CD8-positive, alpha-beta memory T cell (primary cell): ENCODE data around the gene RBM4. TPM values are rescaled to one million over a fixed set of nuclear protein-coding genes. Genes with fewer than 3 reads are reported as not detected.

Experiments
- CTCF ChIA-PET: fragments of 350-600 bp; sonication (Branson Sonifier 250); formaldehyde crosslinking; loops from one replicate; lab custom pipeline; 2021; ENCODE audit warnings: antibody characterized with exemption; lab: Charles Lee
- POLR2A ChIA-PET: fragments of 350-600 bp; sonication (Branson Sonifier 250); formaldehyde crosslinking; loops from one replicate; lab custom pipeline; 2021; ENCODE audit warnings: antibody characterized with exemption; lab: Charles Lee
- DNase-seq, 5 donors: peaks; one replicate each; pipeline versions ENCODE4 v3.0.0 to v3.0.0-alpha.2; 2020 to 2022; ENCODE audit warnings: mixed read lengths in 1 of 5
- H3K27ac ChIP-seq: one replicate; pipeline ENCODE4 v1.7.0; 2013; ENCODE audit warnings: low read depth, mild to moderate bottlenecking, low read length, moderate library complexity
- H3K27me3 ChIP-seq: 2 replicates; pipeline ENCODE4 v1.7.0; 2013; ENCODE audit warnings: low read length, mild to moderate bottlenecking; ENCODE audit not compliant: insufficient read depth, poor library complexity, severe bottlenecking
- H3K36me3 ChIP-seq: 2 replicates; pipeline ENCODE4 v1.7.0; 2013; ENCODE audit warnings: mild to moderate bottlenecking, low read length, moderate library complexity; ENCODE audit not compliant: insufficient read depth
- H3K4me1 ChIP-seq: 2 replicates; pipeline ENCODE4 v1.7.0; 2013; ENCODE audit warnings: mild to moderate bottlenecking, low read length, moderate library complexity; ENCODE audit not compliant: insufficient read depth
- H3K4me3 ChIP-seq: 2 replicates; pipeline ENCODE4 v1.7.0; 2013; ENCODE audit warnings: mild to moderate bottlenecking, low read length
- H3K9me3 ChIP-seq: 2 replicates; pipeline ENCODE4 v1.7.0; 2013; ENCODE audit warnings: mild to moderate bottlenecking, low read length
- H3K27ac Mint-ChIP-seq, 8 donors: one replicate each; pipeline ENCODE4 v1.8.0; 2020 to 2021; ENCODE audit warnings: mixed read lengths in 8 of 8, mild to moderate bottlenecking in 6 of 8, inconsistent platforms in 3 of 8, moderate library complexity in 3 of 8
- H3K27me3 Mint-ChIP-seq, 2 donors: one replicate each; pipeline ENCODE4 v1.8.0; 2020 to 2021; ENCODE audit warnings: mixed read lengths in 2 of 2, mild to moderate bottlenecking in 1 of 2, moderate library complexity in 1 of 2
- H3K36me3 Mint-ChIP-seq, 3 donors: one replicate each; pipeline ENCODE4 v1.8.0; 2020 to 2021; ENCODE audit warnings: mixed read lengths in 3 of 3, inconsistent platforms in 1 of 3, mild to moderate bottlenecking in 1 of 3
- H3K4me1 Mint-ChIP-seq, 3 donors: one replicate each; pipeline ENCODE4 v1.8.0; 2020 to 2021; ENCODE audit warnings: mixed read lengths in 3 of 3, inconsistent platforms in 1 of 3, mild to moderate bottlenecking in 1 of 3
- H3K4me3 Mint-ChIP-seq, 7 donors: one replicate each; pipeline ENCODE4 v1.8.0; 2020 to 2021; ENCODE audit warnings: mixed read lengths in 7 of 7, mild to moderate bottlenecking in 6 of 7, moderate library complexity in 4 of 7, inconsistent platforms in 2 of 7
- H3K9me3 Mint-ChIP-seq, 5 donors: one replicate each; pipeline ENCODE4 v1.8.0; 2020 to 2022; ENCODE audit warnings: mixed read lengths in 5 of 5, mild to moderate bottlenecking in 3 of 5, moderate library complexity in 2 of 5, inconsistent platforms in 1 of 5
- polyA plus RNA-seq: library from polyadenylated mRNA; unstranded; fragments of 300-500 nt; fragmentation: Illumina TruSeq; gene quantifications from one replicate; pipeline ENCODE4 v1.2.3, GENCODE V29; 2021
- total RNA-seq, 2 experiments: library from RNA; stranded (reverse); gene quantifications; one replicate each; pipeline ENCODE4 v1.2.3, GENCODE V29; 2021

The RBM4 gene
- total and polyA plus RNA-seq, 3 experiments from 2014 or later = 115 to 224 (median 124) TPM

DNA sequence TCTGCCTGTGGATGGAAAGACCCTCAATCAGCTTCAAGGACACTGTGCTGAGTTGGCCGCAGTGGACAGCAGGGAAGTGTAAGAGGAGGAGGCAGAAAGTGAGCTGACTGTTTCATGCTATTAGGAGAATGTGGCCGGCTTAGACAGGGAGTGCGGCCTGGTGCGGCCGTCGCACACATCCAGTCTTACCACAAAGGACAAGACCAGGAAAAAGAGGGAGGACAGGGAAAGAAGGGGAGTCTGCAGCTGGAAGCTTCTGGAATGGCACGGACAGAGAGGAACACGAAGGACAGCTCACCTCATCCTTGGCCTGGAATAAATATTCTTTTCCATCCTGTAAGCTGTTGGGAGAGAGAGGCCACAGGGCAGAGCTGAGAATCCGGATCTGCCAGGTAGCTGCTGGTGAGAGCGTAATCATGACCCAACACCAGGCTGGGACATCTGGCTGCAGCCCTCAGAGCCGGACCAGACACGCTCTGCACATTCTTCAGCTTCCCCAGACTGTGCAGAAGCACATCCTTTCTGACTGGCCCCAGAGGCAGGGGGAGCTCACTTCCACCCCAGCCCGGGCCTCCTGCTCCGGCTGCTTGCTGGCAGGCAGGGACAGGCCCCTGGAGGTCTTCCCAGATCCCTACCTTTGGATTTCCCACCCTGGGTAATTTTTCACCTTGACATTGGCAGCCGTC, 47.7 kb downstream of the RBM4 start:
- no peaks in the 10 kb centered on the region for H3K36me3 ChIP-seq
- ChIA-PET CTCF (no interaction called here), POLR2A (interaction anchor here (1.0 kb wide), 1 partner anchor 9 kb away, joined by 5 read pairs; the partner anchor contains the start of gene RBM4B)
- Mint-ChIP-seq H3K36me3 (no peaks in the 10 kb centered on the region), H3K27ac (no peak overlapping the region), H3K27me3 (no peaks in the 10 kb centered on the region), H3K4me1 (no peaks in the 10 kb centered on the region), H3K9me3 (no peaks in the 10 kb centered on the region), H3K4me3 (no peak overlapping the region)
- no peaks in the 10 kb centered on the region for H3K4me1 ChIP-seq
- H3K4me3 ChIP-seq = no peak overlapping the region
- DNase-seq = no peak
- H3K27ac ChIP-seq = no peak overlapping the region
- no peaks in the 10 kb centered on the region for H3K9me3 ChIP-seq
- H3K27me3 ChIP-seq = no peaks in the 10 kb centered on the region

DNA sequence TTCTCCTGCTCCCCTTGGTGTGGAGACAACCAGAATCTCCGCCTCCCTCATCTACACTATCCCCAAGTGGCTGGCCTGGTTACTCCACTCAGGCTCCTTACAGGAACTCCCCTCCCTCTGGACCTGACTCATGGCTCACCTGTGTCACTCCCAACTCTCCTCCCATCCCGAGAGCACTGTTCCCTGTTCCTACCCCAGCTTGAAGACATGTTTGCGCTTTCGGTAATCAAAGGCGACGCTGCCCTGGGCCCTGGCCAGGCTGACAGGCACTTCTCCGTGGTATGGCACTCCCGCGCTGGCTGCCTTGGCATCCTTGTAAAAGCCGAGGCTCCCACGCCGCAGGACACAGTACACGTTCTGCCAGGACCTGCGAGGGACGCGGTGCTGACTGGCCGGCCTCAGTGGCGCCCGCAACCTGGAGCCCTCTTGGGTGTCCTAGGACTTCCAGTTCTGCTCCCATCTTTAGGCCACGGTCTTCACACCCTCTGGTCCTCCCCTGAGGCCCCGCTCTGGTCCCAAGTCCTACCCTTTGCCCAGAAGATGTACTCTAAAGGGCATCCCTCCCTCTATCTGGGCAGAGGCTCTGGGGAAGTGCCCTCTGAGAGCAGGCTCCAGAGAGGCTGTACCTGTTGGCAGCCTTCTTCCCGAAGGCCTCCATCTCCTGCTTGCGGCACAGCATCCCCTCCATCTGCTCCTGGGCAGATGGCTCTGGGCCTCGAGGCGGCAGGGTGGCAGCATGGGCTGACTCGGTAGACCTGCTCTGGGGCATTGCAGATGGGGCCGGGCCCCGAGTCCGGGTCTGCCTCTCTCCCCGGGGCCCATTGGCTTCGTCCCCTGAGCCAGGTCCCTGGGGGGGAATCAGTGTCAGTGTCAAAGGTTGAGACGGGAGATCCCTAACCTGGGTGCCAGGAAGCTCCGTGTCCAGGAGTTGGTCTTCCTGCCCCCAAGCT, 48.6 kb downstream of the RBM4 start:
- H3K27ac Mint-ChIP-seq = no peak overlapping the region
- DNase-seq = peak in 1 of 5 donors; percentile 27
- H3K27me3 ChIP-seq = no peaks in the 10 kb centered on the region
- no peaks in the 10 kb centered on the region for H3K36me3 Mint-ChIP-seq
- no peaks in the 10 kb centered on the region for H3K4me1 ChIP-seq
- H3K4me3 Mint-ChIP-seq = no peak overlapping the region
- ChIA-PET POLR2A (interaction anchor here (1.0 kb wide), 1 partner anchor 10 kb away, joined by 5 read pairs; the partner anchor contains the start of gene RBM4B), CTCF (no interaction called here)
- no peaks in the 10 kb centered on the region for H3K36me3 ChIP-seq
- peaks cover 0 to 3% of the 10 kb centered on the region in 2 donors for H3K27me3 Mint-ChIP-seq
- H3K27ac ChIP-seq = no peak overlapping the region
- no peak overlapping the region for H3K4me3 ChIP-seq
- H3K4me1 Mint-ChIP-seq = no peaks in the 10 kb centered on the region
- no peaks in the 10 kb centered on the region for H3K9me3 ChIP-seq
- H3K9me3 Mint-ChIP-seq = no peaks in the 10 kb centered on the region

DNA sequence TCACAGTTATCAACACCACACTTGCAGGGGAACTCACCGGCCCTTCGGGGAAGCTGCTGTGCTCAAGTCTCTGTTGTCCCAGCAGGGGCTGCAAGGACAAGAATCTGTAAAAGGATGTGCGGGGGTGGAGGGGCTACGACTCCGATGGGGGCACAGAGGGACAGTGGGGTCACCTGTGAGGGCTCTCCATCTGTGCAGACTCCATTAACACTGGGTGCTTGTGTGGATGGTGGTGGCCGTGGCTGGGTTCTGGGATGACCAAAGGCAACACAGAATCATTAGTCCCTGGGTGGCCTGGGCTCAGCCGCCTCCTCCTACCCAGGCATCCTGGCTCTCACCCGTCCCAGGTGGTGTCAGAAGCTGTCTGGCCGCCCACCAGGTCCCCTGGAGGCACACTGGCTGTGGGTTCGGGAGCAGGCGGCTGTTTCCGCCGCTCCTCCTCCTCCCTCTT, 49.4 kb downstream of the RBM4 start:
- H3K27me3 Mint-ChIP-seq = peaks cover 0 to 3% of the 10 kb centered on the region in 2 donors
- CTCF ChIA-PET = interaction anchor here (0.8 kb wide), 1 partner anchor 146 kb away, joined by 3 read pairs; no protein-coding TSS in a partner anchor
- no peaks in the 10 kb centered on the region for H3K9me3 ChIP-seq
- no peak overlapping the region for H3K27ac Mint-ChIP-seq
- no peaks in the 10 kb centered on the region for H3K9me3 Mint-ChIP-seq
- H3K27ac ChIP-seq = no peak overlapping the region
- H3K4me3 Mint-ChIP-seq = no peak overlapping the region
- no peaks in the 10 kb centered on the region for H3K27me3 ChIP-seq
- DNase-seq = peak in 1 of 5 donors; percentile 26
- POLR2A ChIA-PET = no interaction called here
- no peaks in the 10 kb centered on the region for H3K4me1 Mint-ChIP-seq
- no peaks in the 10 kb centered on the region for H3K36me3 ChIP-seq
- H3K4me1 ChIP-seq = no peaks in the 10 kb centered on the region
- H3K36me3 Mint-ChIP-seq = no peaks in the 10 kb centered on the region
- H3K4me3 ChIP-seq = no peak overlapping the region

DNA sequence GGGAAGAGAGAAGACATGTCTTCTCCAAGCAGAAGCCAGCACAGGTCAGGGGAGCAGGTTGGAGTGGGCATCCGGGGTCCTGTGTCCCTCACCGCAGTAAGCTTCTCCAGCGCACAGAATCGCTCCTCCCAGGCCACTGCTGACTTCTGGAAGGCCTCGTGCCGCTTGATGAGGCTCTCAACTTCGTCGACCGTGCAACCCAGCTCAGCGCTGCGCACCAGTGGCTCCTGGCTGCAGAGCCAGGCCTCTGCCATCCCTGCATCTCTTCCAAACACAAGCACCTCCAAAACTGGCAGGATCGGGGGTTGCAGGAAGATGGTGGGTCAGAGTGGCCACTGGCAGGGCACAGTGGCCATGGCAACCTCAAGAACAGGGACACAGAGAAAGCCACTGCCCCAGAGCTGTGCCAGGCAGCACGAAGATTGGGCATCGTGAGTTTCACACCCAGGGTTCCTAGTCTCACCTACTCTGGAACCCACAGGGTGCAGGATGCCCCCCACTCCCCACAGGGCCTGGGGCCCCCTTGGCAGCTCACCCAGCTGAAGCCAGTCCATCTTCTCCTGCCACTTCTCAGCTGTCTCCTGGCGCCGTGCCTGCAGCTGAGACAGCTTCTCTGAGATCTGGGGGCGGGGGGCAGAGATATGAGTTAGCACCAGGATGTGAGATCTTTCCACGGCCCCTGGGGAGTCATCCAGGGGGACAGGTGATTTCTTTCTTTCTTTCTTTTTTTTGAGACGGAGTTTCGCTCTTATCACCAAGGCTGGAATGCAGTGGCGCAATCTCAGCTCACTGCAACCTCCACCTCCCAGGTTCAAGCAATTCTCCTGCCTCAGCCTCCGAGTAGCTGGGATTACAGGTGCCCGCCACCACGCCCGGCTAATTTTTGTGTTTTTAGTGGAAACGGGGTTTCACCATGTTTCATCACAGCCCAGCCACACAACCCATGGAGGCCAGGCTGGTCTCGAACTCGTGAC, 50.3 kb downstream of the RBM4 start:
- Histone ChIP-seq H3K27ac (no peak overlapping the region), H3K36me3 (no peaks in the 10 kb centered on the region), H3K27me3 (no peaks in the 10 kb centered on the region), H3K4me3 (no peak overlapping the region), H3K9me3 (no peaks in the 10 kb centered on the region), H3K4me1 (no peaks in the 10 kb centered on the region)
- POLR2A ChIA-PET = interaction anchor here (0.7 kb wide), 1 partner anchor 8 kb away, joined by 3 read pairs; no protein-coding TSS in a partner anchor
- Mint-ChIP-seq H3K27ac (no peak overlapping the region), H3K36me3 (no peaks in the 10 kb centered on the region), H3K4me3 (no peak overlapping the region), H3K27me3 (peaks cover 0 to 3% of the 10 kb centered on the region in 2 donors), H3K4me1 (no peaks in the 10 kb centered on the region), H3K9me3 (no peaks in the 10 kb centered on the region)
- CTCF ChIA-PET = interaction anchor here (0.8 kb wide), 1 partner anchor 145 kb away, joined by 3 read pairs; no protein-coding TSS in a partner anchor
- DNase-seq = peak in 1 of 5 donors; percentile 39

- no peaks in the 10 kb centered on the region for H3K4me1 ChIP-seq
- H3K27ac ChIP-seq = no peak overlapping the region
- ChIA-PET POLR2A (no interaction called here), CTCF (no interaction called here)
- H3K4me3 ChIP-seq = no peak overlapping the region
- peak in 1 of 5 donors; percentile 33 for DNase-seq
- no peaks in the 10 kb centered on the region for H3K9me3 ChIP-seq
- Mint-ChIP-seq H3K9me3 (no peaks in the 10 kb centered on the region), H3K27ac (no peak overlapping the region), H3K36me3 (no peaks in the 10 kb centered on the region), H3K4me3 (no peak overlapping the region), H3K27me3 (peaks cover 0 to 7% of the 10 kb centered on the region in 2 donors), H3K4me1 (peaks cover 0 to 2% (median 0%) of the 10 kb centered on the region in 3 donors)
- H3K27me3 ChIP-seq = no peaks in the 10 kb centered on the region
- no peaks in the 10 kb centered on the region for H3K36me3 ChIP-seq
Observed at GRCh38 chr11:66689661-66690590, 51.4 kb downstream of the RBM4 start.

- H3K4me3 ChIP-seq = no peak overlapping the region
- no peaks in the 10 kb centered on the region for H3K4me1 ChIP-seq
- no peak overlapping the region for H3K4me3 Mint-ChIP-seq
- ChIA-PET CTCF (interaction anchor here (1.3 kb wide), 1 partner anchor 13 kb away, joined by 5 read pairs; the partner anchor contains the start of gene RBM4B), POLR2A (no interaction called here)
- no peaks in the 10 kb centered on the region for H3K36me3 ChIP-seq
- H3K9me3 ChIP-seq = no peaks in the 10 kb centered on the region
- no peaks in the 10 kb centered on the region for H3K36me3 Mint-ChIP-seq
- H3K9me3 Mint-ChIP-seq = no peaks in the 10 kb centered on the region
- H3K27me3 Mint-ChIP-seq = peaks cover 0 to 7% of the 10 kb centered on the region in 2 donors
- peaks cover 0 to 2% (median 0%) of the 10 kb centered on the region in 3 donors for H3K4me1 Mint-ChIP-seq
- no peaks in the 10 kb centered on the region for H3K27me3 ChIP-seq
- peak in 1 of 5 donors; percentile 31 for DNase-seq
- no peak overlapping the region for H3K27ac ChIP-seq
- no peak overlapping the region for H3K27ac Mint-ChIP-seq
Observed at GRCh38 chr11:66691311-66691980, 52.9 kb downstream of the RBM4 start.
